ENCODE measurements around the gene DTNB.

DNA sequence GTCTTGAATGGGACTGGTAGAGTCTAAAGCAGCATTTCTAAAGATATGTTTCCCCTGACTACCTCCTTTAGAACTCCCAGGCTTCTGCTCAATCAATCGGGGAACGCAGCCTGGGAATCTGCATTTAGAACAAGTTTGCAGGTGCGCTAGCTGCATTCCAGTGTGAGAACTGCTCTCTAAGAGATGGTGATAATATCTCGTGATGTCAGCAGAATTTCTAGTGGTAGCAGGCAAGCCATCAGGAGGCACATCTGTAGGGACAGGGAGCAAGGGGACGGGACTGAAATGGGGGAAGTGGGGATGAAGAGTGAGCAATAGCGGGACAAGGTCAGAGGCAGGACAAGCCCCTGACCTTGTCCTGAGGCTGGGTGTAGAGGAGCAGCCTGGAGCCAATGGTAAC lies 211.4 kb downstream of the DTNB start:
- no peak for TF ChIP-seq CTCF (IDR thresholded peaks at IDR 0.05)
- no peak for TF ChIP-seq POLR2A (IDR thresholded peaks at IDR 0.05)
- no peak for TF ChIP-seq POLR2AphosphoS5 (IDR thresholded peaks at IDR 0.05)
